ENCODE results near the gene DAPL1.

GRCh38 chr2:158817588-158817987 is 22.5 kb downstream of the DAPL1 start:
- TF ChIP-seq POLR2A (IDR thresholded peaks at IDR 0.05): no peak
- TF ChIP-seq, protein P1, sequence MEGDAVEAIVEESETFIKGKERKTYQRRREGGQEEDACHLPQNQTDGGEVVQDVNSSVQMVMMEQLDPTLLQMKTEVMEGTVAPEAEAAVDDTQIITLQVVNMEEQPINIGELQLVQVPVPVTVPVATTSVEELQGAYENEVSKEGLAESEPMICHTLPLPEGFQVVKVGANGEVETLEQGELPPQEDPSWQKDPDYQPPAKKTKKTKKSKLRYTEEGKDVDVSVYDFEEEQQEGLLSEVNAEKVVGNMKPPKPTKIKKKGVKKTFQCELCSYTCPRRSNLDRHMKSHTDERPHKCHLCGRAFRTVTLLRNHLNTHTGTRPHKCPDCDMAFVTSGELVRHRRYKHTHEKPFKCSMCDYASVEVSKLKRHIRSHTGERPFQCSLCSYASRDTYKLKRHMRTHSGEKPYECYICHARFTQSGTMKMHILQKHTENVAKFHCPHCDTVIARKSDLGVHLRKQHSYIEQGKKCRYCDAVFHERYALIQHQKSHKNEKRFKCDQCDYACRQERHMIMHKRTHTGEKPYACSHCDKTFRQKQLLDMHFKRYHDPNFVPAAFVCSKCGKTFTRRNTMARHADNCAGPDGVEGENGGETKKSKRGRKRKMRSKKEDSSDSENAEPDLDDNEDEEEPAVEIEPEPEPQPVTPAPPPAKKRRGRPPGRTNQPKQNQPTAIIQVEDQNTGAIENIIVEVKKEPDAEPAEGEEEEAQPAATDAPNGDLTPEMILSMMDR (IDR thresholded peaks at IDR 0.05): no peak
